GM12873 (cell line): ENCODE measurements around the gene MXD4.

ENCODE experiments used
- TF ChIP-seq, protein P1 (sequence below): IDR thresholded peaks from 2 replicates; pipeline ENCODE4 v1.5.1; 2012; ENCODE audit warnings: low read depth, mild to moderate bottlenecking, moderate library complexity, low read length, control low read depth; ENCODE audit not compliant: insufficient read depth; ENCODE audit errors: missing control alignments

The MXD4 gene, protein sequence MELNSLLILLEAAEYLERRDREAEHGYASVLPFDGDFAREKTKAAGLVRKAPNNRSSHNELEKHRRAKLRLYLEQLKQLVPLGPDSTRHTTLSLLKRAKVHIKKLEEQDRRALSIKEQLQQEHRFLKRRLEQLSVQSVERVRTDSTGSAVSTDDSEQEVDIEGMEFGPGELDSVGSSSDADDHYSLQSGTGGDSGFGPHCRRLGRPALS

DNA sequence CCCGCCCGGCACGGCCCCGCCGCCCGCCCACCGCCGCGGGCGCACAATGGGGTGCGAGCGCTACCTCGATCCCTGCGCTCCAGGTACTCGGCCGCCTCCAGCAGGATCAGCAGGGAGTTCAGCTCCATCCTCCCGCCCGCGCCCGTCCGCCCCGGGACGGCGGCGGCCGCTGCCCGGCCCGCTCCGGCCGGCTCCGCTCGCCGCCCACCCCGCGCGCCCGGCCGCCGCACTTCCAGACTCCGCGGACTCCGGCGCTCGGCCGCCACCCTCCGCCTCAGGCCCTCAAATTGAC, at the start of gene MXD4:
TSS of gene MXD4 (minus strand) at position 257 of the 292 bp plus-strand sequence. CDS start at position 128, 129 bp downstream.
- TF ChIP-seq, protein P1, sequence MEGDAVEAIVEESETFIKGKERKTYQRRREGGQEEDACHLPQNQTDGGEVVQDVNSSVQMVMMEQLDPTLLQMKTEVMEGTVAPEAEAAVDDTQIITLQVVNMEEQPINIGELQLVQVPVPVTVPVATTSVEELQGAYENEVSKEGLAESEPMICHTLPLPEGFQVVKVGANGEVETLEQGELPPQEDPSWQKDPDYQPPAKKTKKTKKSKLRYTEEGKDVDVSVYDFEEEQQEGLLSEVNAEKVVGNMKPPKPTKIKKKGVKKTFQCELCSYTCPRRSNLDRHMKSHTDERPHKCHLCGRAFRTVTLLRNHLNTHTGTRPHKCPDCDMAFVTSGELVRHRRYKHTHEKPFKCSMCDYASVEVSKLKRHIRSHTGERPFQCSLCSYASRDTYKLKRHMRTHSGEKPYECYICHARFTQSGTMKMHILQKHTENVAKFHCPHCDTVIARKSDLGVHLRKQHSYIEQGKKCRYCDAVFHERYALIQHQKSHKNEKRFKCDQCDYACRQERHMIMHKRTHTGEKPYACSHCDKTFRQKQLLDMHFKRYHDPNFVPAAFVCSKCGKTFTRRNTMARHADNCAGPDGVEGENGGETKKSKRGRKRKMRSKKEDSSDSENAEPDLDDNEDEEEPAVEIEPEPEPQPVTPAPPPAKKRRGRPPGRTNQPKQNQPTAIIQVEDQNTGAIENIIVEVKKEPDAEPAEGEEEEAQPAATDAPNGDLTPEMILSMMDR = no peak

DNA sequence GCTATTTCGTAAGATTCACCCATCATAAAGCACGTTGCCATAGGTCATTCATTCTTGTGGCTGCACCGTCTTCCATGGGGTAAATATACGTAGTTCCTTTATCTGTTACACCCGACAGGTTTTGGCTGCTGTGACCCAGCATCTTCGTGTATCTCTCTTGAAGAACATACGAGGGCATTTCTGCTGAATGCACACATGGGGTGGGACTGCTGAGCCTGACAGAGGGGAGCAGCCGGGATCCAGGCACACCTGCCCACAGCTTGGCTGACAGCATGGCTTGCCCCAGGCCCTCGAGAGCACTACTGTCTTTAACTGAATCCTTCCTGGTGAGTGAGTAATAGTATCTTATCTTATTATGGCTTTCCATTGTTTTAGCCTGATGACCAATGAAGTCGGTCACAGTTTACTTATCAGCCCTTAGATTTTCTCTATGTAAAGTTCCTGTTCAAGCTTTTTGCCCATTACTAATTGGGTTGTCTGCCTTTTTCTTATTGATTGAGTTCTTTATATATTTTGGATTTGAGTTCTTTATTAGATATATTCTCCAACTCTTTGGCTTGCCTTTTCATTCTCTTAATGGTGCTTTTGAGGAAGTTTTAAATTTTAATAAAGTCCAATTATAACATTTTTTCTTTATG, 45.0 kb upstream of the MXD4 start:
- TF ChIP-seq, protein P1 = no peak

DNA sequence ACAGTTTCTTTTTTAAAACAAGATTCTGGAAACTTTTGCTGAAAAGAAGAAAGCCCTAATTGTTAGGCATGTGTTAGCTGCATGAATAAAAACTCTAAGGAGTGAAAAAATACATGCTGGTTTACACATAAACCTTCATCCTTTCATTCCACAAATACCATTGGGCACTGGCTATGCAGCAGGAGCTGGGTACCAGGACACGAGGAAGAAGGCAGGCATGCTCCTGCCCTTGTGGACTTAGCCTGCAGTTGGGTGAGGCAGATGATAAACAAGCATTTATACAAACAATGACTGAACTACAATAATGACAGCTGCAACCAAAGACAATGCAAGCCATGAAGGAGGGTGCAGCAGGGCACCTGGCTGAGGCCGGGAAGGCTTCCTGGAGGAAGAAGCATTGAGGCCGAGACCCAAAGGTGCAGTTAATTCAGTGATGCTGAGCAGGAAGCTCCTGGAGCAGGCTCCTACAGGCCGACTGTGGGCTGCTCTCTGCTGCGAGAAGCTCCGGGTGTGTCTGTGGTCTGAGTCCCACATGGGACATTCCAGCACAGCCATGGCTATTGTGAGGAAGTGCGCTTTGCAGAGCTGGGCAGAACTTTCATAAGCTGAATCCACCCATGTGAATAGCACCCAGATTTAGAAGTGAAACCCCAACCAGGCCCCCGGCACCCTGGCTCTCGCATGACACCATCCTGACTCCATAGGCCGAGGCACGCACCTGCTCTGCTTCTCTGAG, 44.0 kb upstream of the MXD4 start:
- TF ChIP-seq, protein P1 = no peak

DNA sequence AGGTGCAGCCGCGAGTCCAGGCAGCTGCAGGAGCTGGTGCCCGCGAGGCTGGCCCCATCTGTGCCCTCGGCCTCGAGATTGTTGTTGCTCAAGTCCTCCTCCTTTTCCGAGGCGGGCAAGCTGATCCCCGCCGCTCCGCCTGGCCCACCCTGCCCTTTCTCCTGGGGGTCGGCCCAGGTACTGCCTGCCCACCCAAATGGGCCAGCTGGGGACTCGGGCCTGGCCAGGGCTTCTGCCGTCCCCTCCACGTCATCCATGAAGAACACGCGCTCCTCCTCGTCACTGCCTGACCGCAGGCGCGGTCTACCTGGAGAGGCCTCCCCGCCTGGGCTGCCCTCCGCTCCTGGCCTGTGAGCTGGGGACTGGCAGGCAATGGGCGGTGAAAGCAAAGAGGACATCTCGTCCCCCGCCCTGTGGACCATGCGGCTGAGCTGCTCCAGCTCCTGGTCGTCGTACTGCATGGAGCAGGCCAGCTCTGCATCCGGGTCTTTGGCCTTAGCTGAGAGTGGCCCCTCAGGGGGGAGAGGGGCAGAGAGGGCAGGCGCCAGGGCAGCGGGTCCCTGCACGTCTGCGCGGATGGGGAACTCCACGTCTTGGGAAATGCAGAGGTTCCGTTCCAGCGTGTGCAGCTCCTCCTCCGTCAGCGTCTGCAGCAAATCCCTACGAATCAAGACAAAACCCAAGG, 43.1 kb upstream of the MXD4 start:
- TF ChIP-seq, protein P1 = no peak

DNA sequence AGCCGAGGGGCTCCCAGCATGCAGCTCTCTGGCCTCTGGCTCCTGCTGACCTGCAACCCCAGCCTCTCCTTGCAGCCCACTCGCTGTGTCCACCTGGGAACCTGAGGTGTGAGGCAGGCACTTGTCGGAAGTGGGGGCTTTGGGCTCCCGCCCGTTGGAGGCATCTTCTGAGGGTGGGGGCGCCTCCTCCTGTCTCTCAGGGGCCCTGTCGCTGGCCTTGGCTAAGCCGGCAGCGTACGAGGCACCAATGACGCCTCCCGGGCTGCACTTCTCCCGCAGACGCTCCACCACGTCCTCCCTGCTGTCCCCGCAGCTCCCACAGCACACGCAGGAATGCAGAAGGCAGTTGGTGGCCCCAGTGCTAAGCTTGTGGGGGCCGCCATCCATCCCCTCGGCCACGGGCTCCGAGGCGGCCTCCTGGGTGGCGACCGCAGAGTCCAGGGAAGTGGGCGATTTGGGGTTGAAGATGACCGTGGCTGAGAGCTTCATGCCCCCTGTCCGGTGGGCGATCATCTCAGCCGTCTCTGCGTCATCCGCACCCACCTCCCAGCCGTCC, 42.5 kb upstream of the MXD4 start:
- TF ChIP-seq, protein P1 = no peak

DNA sequence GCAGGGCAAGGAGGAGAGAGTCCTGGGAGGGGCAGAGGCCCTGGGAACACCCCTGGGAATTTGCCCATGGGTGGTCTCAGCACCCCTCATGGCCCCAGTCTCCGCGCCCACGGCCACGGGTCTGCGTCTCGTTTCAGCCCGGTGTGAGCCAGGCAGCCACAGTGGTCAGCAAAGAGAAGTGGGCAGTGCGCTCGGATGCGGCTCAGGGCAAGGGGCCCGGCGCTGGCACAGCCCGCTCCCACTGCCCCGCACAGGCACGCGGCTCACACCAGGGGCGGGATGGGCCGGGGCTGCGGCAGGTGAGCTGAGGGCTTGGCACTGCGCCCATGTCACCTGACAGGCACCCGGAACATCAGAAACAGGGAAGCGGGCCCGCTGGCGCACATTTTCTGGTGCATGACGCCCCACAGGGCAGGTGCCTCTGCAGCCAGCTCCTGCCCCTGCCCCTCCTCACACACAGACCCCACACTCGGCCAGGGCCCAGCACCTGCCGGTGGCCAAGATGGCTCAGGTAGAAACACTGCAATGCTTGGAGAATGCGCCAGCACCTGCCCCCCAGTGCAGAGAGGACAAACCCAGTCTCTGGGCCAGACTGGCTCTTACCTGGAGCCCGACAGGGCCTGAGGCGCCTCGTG, 41.9 kb upstream of the MXD4 start:
- TF ChIP-seq, protein P1 = no peak

DNA sequence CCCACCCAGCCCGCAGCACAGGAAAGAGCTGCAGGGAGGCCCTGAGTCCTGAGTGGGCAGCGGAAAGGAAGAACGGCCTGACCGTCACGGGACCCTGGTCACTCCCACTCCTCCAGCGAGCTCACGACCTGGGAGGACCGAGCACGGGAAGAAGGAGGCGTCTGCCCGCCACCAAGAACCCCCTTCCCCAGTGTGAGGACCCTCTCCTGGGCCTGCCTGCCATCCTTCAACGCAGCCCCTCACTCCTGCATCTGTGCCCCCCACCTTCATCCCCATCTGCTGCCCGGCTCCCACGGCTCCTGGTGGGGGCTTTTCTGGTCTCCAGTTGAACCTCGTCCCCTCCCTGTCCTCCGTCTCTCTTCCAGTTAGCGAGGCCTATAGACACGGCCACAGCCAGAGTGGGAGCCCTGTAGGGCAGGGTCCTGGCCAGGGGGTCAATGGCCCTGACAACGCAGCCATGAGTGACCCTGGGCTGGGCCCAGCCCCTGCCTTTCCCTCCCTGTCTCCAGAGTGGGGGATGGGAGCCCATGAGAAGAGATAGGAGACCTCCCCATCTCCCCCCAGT, 41.3 kb upstream of the MXD4 start:
- TF ChIP-seq, protein P1 = no peak
